Loucy (cell line): ENCODE data around the gene ARMC3.

ENCODE experiments used
- EZH2phosphoT487 ChIP-seq: fragments of 200-600 bp; IDR thresholded peaks from 2 replicates; pipeline ENCODE4 v1.6.1; 2018; ENCODE audit warnings: antibody characterized with exemption, mild to moderate bottlenecking, moderate library complexity, borderline replicate concordance
- TF ChIP-seq, protein P1 (sequence below): fragments of 200-600 bp; sonication (generic); conservative IDR thresholded peaks from 2 replicates; pipeline ENCODE4 v1.5.1; 2014; ENCODE audit warnings: mild to moderate bottlenecking, antibody characterized with exemption, low read length

DNA sequence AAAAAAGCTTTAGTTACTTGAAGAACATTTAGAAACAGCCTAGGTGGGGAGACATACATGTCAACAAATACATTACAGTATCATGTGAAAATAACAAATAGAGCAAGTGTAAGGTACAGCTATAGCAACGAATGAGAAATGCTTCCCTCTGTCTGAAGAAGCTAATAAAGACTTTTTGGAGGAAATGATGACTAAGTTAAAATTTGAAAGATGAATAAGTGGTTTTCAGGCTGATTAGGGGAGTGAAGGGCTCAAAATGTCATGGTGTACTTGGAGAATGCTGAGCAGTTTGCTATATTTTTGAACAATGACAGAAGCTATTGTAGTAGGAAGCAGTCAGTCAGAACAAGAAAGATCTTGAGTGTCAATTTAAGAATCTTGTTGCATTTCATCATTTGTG lies 2.8 kb upstream of the ARMC3 start:
- TF ChIP-seq, protein P1, sequence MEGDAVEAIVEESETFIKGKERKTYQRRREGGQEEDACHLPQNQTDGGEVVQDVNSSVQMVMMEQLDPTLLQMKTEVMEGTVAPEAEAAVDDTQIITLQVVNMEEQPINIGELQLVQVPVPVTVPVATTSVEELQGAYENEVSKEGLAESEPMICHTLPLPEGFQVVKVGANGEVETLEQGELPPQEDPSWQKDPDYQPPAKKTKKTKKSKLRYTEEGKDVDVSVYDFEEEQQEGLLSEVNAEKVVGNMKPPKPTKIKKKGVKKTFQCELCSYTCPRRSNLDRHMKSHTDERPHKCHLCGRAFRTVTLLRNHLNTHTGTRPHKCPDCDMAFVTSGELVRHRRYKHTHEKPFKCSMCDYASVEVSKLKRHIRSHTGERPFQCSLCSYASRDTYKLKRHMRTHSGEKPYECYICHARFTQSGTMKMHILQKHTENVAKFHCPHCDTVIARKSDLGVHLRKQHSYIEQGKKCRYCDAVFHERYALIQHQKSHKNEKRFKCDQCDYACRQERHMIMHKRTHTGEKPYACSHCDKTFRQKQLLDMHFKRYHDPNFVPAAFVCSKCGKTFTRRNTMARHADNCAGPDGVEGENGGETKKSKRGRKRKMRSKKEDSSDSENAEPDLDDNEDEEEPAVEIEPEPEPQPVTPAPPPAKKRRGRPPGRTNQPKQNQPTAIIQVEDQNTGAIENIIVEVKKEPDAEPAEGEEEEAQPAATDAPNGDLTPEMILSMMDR = no peak
- TF ChIP-seq EZH2phosphoT487 = no peak
